Esophagus squamous epithelium (tissue), 5 donors: ENCODE measurements around the gene NCKAP5L. TPM values are rescaled to one million over a fixed set of nuclear protein-coding genes. Genes with fewer than 3 reads are reported as not detected.
A peak's percentile ranks its signal among the peaks of the same experiment; 100 is the strongest.
"Not testable (repeated sequence)": the region's sequence is repeated elsewhere in the genome, so short reads cannot be mapped to it uniquely, and the experiment has no call there.

ENCODE experiments used
- DNase-seq: peaks from one replicate; lab custom pipeline; 2025; lab: John Stamatoyannopoulos, UW
- H3K27ac ChIP-seq, 4 donors: fragments of 200-600 bp; sonication (generic); one replicate each; pipeline ENCODE4 v1.5.1; 2016 to 2019; ENCODE audit warnings: mild to moderate bottlenecking in 1 of 4
- H3K27me3 ChIP-seq, 4 donors: fragments of 200-600 bp; sonication (generic); 1 replicate in 3 of 4; 2 replicates in 1 of 4; pipeline versions ENCODE4 v1.5.1 to v1.6.0; 2017 to 2021; ENCODE audit warnings: antibody characterized with exemption in 1 of 4
- H3K36me3 ChIP-seq, 3 donors: fragments of 200-600 bp; sonication (generic); one replicate each; pipeline ENCODE4 v1.5.1; 2016 to 2019
- H3K4me1 ChIP-seq, 3 donors: fragments of 200-600 bp; sonication (generic); one replicate each; pipeline ENCODE4 v1.5.1; 2017 to 2019
- H3K4me3 ChIP-seq, 4 donors: fragments of 200-600 bp; sonication (generic); 1 replicate in 3 of 4; 2 replicates in 1 of 4; pipeline ENCODE4 v1.5.1; 2016 to 2019; ENCODE audit warnings: mild to moderate bottlenecking in 2 of 4, moderate library complexity in 1 of 4
- H3K9me3 ChIP-seq, 3 donors: fragments of 200-600 bp; sonication (generic); one replicate each; pipeline ENCODE4 v1.5.1; 2016 to 2019
- POLR2A ChIP-seq, 4 donors: fragments of 450-650 bp; IDR thresholded peaks; one replicate each; pipeline ENCODE4 v1.6.1; 2017; ENCODE audit warnings: antibody characterized with exemption in 4 of 4, mild to moderate bottlenecking in 4 of 4, moderate library complexity in 3 of 4
- WGBS, 2 donors: methylation state at CpG; one replicate each; pipeline ENCODE4 v1.1.5; 2018; 5-methylcytosine and 5-hydroxymethylcytosine counted together
- intact Hi-C: fragments of 100-400 bp; cut with DNase I; formaldehyde crosslinking; loops from one replicate; pipeline ENCODE4 v1.15.0; 2022
- total RNA-seq, 4 donors: library from RNA; depleted of rRNA; stranded (reverse); fragments of >200 nt; gene quantifications; one replicate each; pipeline ENCODE4 v1.1.0, GENCODE V29; 2016
- TF ChIP-seq, protein P1 (sequence below), 6 experiments: fragments of 450-650 bp in 4 of 6; fragments of 200-600 bp in 2 of 6; sonication (generic) in 2 of 6; IDR thresholded peaks; one replicate each; pipeline ENCODE4 v1.5.1; 2016 to 2019; ENCODE audit warnings: antibody characterized with exemption in 6 of 6, mild to moderate bottlenecking in 4 of 6, moderate library complexity in 4 of 6
- donor health status: DM: yes; HTN: yes; CAD: no.

The NCKAP5L gene
- total RNA-seq, 4 donors from 2014 or later = 3.2 to 10.5 (median 8.0) TPM

DNA sequence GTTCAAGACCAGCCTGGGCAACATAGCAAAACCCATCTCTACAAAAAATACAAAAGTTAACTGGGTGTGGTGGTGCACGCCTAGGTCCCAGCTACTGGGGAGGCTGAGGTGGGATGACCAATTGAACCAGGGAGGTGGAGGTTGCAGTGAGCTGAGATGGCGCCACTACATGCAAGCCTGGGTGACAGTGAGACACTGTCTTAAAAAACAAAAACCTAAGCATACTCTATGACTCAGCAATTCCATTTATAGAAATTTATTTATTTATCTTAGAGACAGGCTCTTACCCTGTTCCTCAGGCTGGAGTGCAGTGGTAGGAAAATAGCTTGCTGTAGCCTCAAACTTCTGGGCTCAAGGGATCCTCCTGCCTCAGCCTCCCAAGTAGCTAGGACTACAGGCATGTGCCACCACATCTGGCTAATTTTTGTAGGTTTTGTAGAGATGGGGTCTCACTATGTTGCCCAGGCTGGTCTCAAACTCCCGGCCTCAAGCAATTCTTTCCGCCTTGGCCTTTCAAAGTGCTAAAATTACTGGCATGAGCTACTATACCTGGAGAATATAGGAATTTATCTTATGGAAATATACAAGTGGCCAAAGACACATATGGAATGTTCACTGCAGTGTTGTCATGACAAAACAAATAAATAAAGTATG, 43.3 kb downstream of the NCKAP5L start:
- WGBS, 2 donors = 65 to 89% methylated on average over 4 of the region's 4 CpGs
- DNase-seq = no peak
- Histone ChIP-seq H3K36me3 (no peaks in the 10 kb centered on the region), H3K27me3 (no peaks in the 10 kb centered on the region), H3K4me1 (peaks cover 0 to 13% (median 0%) of the 10 kb centered on the region in 3 donors), H3K27ac (no peak overlapping the region), H3K4me3 (no peak overlapping the region), H3K9me3 (no peaks in the 10 kb centered on the region)
- intact Hi-C loops = no loop called here
- TF ChIP-seq, protein P1, sequence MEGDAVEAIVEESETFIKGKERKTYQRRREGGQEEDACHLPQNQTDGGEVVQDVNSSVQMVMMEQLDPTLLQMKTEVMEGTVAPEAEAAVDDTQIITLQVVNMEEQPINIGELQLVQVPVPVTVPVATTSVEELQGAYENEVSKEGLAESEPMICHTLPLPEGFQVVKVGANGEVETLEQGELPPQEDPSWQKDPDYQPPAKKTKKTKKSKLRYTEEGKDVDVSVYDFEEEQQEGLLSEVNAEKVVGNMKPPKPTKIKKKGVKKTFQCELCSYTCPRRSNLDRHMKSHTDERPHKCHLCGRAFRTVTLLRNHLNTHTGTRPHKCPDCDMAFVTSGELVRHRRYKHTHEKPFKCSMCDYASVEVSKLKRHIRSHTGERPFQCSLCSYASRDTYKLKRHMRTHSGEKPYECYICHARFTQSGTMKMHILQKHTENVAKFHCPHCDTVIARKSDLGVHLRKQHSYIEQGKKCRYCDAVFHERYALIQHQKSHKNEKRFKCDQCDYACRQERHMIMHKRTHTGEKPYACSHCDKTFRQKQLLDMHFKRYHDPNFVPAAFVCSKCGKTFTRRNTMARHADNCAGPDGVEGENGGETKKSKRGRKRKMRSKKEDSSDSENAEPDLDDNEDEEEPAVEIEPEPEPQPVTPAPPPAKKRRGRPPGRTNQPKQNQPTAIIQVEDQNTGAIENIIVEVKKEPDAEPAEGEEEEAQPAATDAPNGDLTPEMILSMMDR (IDR thresholded peaks at IDR 0.05) = no peak
- TF ChIP-seq POLR2A (IDR thresholded peaks at IDR 0.05) = no peak

DNA sequence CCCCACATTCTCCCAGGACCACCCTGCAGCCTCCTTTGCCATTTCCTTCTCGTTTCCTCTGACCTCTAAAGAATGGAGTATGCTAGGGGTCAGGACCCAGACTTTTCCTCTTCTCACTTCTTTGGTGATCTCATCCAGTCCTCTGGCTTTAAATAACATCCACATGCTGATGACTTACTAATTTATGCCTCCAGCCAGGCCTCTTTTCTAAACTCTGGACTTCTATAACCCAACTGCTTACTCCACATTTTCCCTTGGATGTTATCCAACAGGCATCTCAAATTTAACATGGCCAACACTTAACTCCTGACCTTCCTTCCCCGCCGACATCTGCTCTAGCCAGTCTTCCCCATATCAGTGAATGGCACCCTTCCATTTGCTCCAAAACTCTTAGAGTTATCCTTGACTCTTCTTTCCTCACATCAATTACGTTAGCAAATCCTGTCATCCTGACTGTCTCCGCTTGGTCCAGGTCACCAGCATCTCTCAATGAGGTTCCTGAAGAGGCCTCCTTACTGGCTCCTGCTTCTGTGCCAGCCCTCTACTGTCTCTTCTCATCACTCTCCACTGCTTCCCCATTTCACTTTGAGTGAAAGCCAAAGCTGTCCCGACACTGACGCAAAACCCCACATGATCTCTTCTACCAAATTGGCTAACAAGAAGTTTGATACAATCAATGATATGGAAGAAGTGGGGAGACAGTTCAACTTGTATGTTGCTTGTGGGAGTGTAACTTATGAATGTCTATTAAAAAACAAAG, 44.1 kb downstream of the NCKAP5L start:
- intact Hi-C loops = no loop called here
- H3K9me3 ChIP-seq = no peaks in the 10 kb centered on the region
- no peak overlapping the region for H3K27ac ChIP-seq
- TF ChIP-seq, protein P1 (IDR thresholded peaks at IDR 0.05) = no peak
- no peak for TF ChIP-seq POLR2A (IDR thresholded peaks at IDR 0.05)
- no peak for DNase-seq
- H3K4me3 ChIP-seq = no peak overlapping the region
- no peaks in the 10 kb centered on the region for H3K36me3 ChIP-seq
- peaks cover 0 to 13% (median 0%) of the 10 kb centered on the region in 3 donors for H3K4me1 ChIP-seq
- WGBS, 2 donors = 35 to 47% methylated on average over 7 of the region's 7 CpGs
- H3K27me3 ChIP-seq = no peaks in the 10 kb centered on the region

GRCh38 chr12:49780914-49781313, 47.3 kb downstream of the NCKAP5L start:
- DNase-seq, H3K9me3 ChIP-seq, H3K36me3 ChIP-seq, H3K4me3 ChIP-seq, H3K27me3 ChIP-seq, H3K27ac ChIP-seq, intact Hi-C loops: not testable (repeated sequence)
- peaks cover 0 to 34% (median 12%) of the 10 kb centered on the region in 3 donors for H3K4me1 ChIP-seq
- 90 to 96% methylated on average over 5 to 6 of the region's 6 CpGs for WGBS, 2 donors

- Histone ChIP-seq H3K27me3 (no peaks in the 10 kb centered on the region), H3K27ac (no peak overlapping the region), H3K9me3 (no peaks in the 10 kb centered on the region), H3K4me3 (no peak overlapping the region), H3K36me3 (no peaks in the 10 kb centered on the region), H3K4me1 (peaks cover 0 to 35% (median 12%) of the 10 kb centered on the region in 3 donors)
- intact Hi-C loops = loop anchor here (5.0 kb wide), 2 partner anchors 58 to 283 kb away; no protein-coding TSS in a partner anchor
- no peak for DNase-seq
- TF ChIP-seq, protein P1 (IDR thresholded peaks at IDR 0.05) = no peak
- no peak for TF ChIP-seq POLR2A (IDR thresholded peaks at IDR 0.05)
- 71 to 79% methylated on average over 2 of the region's 2 CpGs for WGBS, 2 donors
Measured at GRCh38 chr12:49779581-49779980, 48.6 kb downstream of the NCKAP5L start.

GRCh38 chr12:49777800-49778748, 50.1 kb downstream of the NCKAP5L start:
- TF ChIP-seq POLR2A (IDR thresholded peaks at IDR 0.05) = no peak
- TF ChIP-seq, protein P1 (IDR thresholded peaks at IDR 0.05) = peak; percentile 63 to 83 (median 70)
- no peaks in the 10 kb centered on the region for H3K36me3 ChIP-seq
- WGBS, 2 donors = 52% methylated on average over 19 of the region's 19 CpGs
- H3K27ac ChIP-seq = no peak overlapping the region
- no peak for DNase-seq
- intact Hi-C loops = loop anchor here (5.0 kb wide), 2 partner anchors 59 to 284 kb away; no protein-coding TSS in a partner anchor
- H3K27me3 ChIP-seq = no peaks in the 10 kb centered on the region
- H3K4me1 ChIP-seq = peaks cover 0 to 22% (median 12%) of the 10 kb centered on the region in 3 donors
- no peaks in the 10 kb centered on the region for H3K9me3 ChIP-seq
- H3K4me3 ChIP-seq = no peak overlapping the region
